Endometrial microvascular endothelial cells (primary cell): Measurements from ENCODE around the gene UTP20. TPM values are rescaled to one million over a fixed set of nuclear protein-coding genes. Genes with fewer than 3 reads are reported as not detected.
"Not testable (repeated sequence)": the region's sequence is repeated elsewhere in the genome, so short reads cannot be mapped to it uniquely, and the experiment has no call there.

Source experiments
- in situ Hi-C: cut with HindIII; loops from 2 replicates; pipeline ENCODE4 v1.10.0; 2017; ENCODE audit warnings: low sequenced_read_pairs, low pct_unique_long_range_greater_than_20kb; ENCODE audit errors: inconsistent ontology term
- total RNA-seq: library from RNA; depleted of rRNA; stranded (reverse); fragments of >200 nt; gene quantifications from one replicate; pipeline ENCODE4 v1.2.3, GENCODE V29; 2015; ENCODE audit errors: inconsistent ontology term

The UTP20 gene
- total RNA-seq, 1 donor from 2014 or later, result 26.2 TPM

DNA sequence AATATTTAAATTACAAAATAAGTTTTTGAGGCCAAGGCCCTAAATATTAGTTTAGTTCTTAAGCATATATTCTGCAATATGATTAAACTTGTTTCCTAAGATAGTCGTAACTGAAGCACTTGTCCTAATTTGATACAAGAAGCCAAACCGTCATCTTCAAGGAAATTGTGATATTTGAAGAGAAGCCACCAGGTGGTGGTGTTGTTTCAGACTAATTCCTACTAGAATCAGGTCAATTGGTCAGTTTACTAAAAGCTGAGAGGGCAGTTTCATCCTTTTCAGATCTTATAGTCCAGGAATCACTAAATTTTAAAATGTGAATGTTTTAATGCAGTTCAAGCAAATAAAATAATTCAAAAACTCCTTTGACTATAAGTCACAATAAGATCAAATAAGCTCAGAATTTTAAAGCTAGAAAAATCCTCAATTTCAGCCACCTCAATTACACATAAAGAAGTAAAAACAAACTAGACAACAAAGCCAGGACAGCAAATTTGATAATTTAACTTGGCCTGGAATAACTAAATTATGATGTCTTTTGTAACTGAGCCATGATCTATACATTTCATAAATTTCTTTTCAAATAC, 134.7 kb downstream of the UTP20 start:
- in situ Hi-C loops, result no loop called here

DNA sequence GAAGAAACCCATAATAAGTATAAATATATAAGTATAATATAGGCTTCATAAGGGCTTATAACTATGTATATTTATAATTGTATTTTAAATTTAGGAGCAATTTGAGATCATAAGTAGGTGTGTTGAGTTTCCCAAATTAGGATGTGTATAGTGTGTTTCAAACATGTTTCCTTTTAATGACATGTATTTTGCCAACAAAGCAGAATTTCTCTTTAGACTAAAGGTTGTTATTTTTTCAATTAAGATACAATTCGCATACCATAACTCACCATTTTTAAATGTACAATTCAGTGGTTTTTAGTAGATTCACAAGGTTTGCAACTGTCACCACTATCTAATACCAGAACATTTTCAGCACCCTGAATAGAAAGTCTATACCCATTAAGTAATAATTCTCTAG, 135.3 kb downstream of the UTP20 start:
- in situ Hi-C loops, result no loop called here

DNA sequence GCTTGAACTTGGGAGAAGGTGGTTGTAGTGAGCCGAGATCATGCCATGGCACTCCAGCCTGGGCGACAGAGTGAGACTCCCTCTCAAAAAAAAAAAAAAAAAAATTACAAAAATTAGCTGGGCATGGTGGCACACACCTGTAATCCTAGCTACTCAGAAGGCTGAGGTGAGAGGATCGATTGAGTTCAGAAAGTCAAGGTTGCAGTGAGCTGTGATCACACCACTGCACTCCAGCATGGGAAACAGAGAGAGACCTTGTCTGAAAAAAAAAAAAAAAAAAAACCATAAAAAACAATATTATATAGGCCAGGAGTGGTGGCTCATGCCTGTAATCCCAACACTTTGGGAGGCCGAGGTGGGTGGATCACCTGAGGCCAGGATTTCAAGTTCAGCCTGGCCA, 142.2 kb downstream of the UTP20 start:
- in situ Hi-C loops, result not testable (repeated sequence)

DNA sequence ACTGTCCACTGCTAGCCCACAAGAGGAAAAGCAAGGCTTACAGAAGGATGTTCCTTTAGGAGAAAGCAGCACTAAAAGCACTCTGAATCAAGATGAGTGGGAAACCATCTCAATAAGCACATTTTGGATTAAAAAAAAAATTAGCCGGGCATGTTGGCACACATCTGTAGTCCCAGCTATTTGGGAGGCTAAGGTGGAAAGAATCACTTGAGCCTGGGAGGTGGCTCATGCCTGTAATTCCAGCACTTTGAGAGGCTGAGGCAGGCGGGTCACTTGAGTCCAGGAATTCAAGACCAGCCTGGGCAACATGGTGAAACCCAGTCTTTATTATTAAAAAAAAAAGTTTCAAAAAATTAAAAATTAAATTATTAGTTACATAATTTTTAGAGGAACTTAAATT, 144.7 kb downstream of the UTP20 start:
- in situ Hi-C loops, result no loop called here

DNA sequence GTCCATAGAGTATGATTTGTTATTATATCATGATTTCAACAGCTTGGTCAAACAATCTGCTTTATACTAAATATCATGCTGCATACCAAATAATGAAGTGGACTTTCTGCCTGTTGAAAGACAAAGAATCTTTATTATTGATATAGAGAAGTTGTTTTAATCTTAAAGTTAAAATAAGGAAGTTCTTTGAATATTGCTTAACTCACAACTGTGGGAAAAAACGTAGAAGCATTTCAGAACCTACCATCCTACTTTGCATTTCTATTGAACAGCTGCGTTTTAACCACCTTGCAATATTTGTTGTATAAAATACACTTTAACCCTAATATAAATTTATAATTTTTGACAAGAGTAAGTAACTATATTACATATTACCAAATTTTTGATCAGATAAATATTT, 150.6 kb downstream of the UTP20 start:
- in situ Hi-C loops, result no loop called here

DNA sequence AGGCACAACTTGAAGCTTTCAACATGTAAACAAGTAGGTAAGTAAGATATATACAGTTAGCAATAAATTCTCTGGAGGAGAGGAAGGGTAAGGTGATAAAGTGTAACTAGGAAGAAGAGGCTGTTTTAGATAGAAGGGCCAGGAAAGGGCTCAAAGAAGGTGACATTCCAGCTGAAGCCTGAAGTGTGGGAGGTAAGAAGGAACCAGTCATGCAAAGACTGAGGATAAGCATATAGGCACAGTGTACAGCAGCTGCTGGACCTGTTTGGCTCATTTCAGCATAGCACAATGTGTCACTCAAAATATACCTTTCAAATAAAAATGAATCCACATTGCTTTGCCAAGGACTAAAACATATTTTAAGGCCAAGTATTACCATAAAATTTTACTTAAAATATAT, 156.2 kb downstream of the UTP20 start:
- in situ Hi-C loops, result no loop called here

Other genes starting within 250 kb of the UTP20 start
- gene SLC5A8, start 69.9 kb upstream of the UTP20 start, total RNA-seq, result not detected
- gene ARL1, start 127.7 kb downstream of the UTP20 start, total RNA-seq, result 45.7 TPM
- gene SPIC, start 195.2 kb downstream of the UTP20 start, total RNA-seq, result not detected